Spinal cord (tissue), 10 donors: ENCODE results near the gene TBCE. TPM values are rescaled to one million over a fixed set of nuclear protein-coding genes. Genes with fewer than 3 reads are reported as not detected.
A peak's percentile ranks its signal among the peaks of the same experiment; 100 is the strongest.

Experiments used
- DNase-seq, 6 donors: peaks; one replicate each; pipeline versions ENCODE4 v3.0.0 to v3.0.0-alpha.2; 2013 to 2015; ENCODE audit warnings: low spot score in 6 of 6, low read depth in 4 of 6
- H3K27ac ChIP-seq: one replicate; pipeline ENCODE4 v1.5.1; 2013; ENCODE audit warnings: low read depth, low read length, control low read depth
- H3K27me3 ChIP-seq: one replicate; pipeline ENCODE4 v1.6.1; 2013; ENCODE audit warnings: low read length; ENCODE audit not compliant: control insufficient read depth, insufficient read depth
- H3K36me3 ChIP-seq: one replicate; pipeline ENCODE4 v1.6.1; 2013; ENCODE audit warnings: low read length; ENCODE audit not compliant: control insufficient read depth, insufficient read depth
- H3K4me1 ChIP-seq: one replicate; pipeline ENCODE4 v1.6.1; 2013; ENCODE audit warnings: low read length; ENCODE audit not compliant: control insufficient read depth, insufficient read depth
- H3K4me3 ChIP-seq: one replicate; pipeline ENCODE4 v1.5.1; 2013; ENCODE audit warnings: low read depth, low read length, control low read depth
- H3K9me3 ChIP-seq: one replicate; pipeline ENCODE4 v1.6.1; 2013; ENCODE audit warnings: low read length; ENCODE audit not compliant: control insufficient read depth, insufficient read depth
- WGBS: methylation state at CpG from one replicate; pipeline ENCODE4 v1.1.5; 2013; ENCODE audit warnings: missing lambda C conversion rate; ENCODE audit not compliant: insufficient coverage; 5-methylcytosine and 5-hydroxymethylcytosine counted together
- polyA plus RNA-seq, 2 donors: library from polyadenylated mRNA; unstranded; fragments of 120-200 nt; gene quantifications; one replicate each; pipeline ENCODE4 v1.2.1, GENCODE V29; 2013; ENCODE audit not compliant: insufficient read length in 2 of 2
- total RNA-seq, 2 donors: library from RNA; depleted of rRNA in 1 of 2; stranded (reverse); fragments of 120-200 nt in 1 of 2; fragments of >200 nt in 1 of 2; gene quantifications; one replicate each; pipeline versions ENCODE4 v1.2.3 to v1.2.4, GENCODE V29; 2013 to 2014
- donor health status: healthy.

Gene TBCE
- total and polyA plus RNA-seq, 4 donors, result 29.6 to 51.5 (median 41.5) TPM

DNA sequence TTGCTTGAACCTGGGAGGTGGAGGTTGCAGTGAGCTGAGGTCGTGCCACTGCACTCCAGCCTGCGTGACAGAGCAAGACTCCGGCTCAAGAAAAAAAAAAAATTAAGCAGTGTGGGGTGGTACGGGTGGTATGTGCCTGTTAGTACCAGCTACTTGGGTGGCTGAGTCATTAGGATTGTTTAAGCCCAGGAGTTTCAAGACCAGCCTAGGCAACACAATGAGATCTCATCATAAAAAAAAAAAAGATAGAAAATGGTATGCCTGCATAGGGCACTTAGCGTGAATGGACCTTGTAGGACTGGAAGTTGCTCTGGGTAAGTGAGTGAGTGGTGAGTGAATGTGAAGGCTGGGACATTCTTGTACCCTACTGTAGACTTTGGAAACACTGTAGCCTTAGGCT lies 37.0 kb downstream of the TBCE start:
- no peak overlapping the region for H3K27ac ChIP-seq
- no peaks in the 10 kb centered on the region for H3K9me3 ChIP-seq
- DNase-seq, result no peak
- WGBS, result 90% methylated on average over 2 of the region's 5 CpGs
- H3K36me3 ChIP-seq, result peaks cover 5% of the 10 kb centered on the region
- H3K27me3 ChIP-seq, result no peaks in the 10 kb centered on the region
- no peaks in the 10 kb centered on the region for H3K4me1 ChIP-seq
- no peak overlapping the region for H3K4me3 ChIP-seq

DNA sequence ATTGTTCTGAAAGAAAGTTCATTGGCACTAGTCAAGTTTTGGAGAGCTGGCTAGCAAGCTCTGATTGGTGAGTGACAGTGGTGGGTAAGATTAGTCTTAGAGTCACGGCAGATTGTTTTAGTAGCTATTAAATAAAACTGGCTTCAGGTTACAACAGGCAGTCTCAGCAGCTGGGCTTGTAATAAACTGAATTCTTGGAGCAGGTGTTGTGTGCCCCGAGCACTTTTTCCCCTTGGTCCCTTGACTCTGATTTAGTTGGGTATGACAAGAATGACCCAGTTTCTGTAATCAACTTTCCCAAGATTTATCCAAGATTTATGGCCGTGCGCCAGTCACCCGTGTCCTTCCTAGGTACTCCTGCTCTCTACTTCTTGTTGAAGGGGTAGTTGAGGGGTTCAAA lies 40.2 kb downstream of the TBCE start:
- H3K4me3 ChIP-seq, result no peak overlapping the region
- no peaks in the 10 kb centered on the region for H3K9me3 ChIP-seq
- 65% methylated on average over 2 of the region's 5 CpGs for WGBS
- no peak overlapping the region for H3K27ac ChIP-seq
- peaks cover 3% of the 10 kb centered on the region for H3K36me3 ChIP-seq
- no peaks in the 10 kb centered on the region for H3K4me1 ChIP-seq
- DNase-seq, result no peak
- H3K27me3 ChIP-seq, result no peaks in the 10 kb centered on the region

DNA sequence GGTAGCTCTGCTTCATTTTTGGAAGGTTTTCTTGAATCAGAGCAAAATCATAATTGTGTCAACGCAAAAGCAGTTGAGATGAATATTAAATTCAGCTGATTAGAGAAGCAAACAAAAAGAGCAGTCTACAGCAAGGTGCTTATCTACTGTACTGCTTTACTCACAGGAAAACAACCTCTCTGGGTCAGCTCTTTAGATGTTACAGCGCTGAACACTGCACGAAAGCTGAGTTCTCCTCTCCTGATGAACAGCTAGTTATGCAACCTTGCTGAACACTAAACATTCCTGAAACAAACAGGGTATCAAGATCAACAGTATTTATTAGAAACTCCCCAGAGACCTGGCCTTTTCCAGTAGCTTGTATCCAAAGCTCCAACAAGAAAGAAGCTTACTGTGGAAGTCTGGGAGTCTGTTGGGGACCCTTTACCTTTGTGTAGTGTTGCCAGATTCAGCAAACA lies 41.3 kb downstream of the TBCE start:
- no peak for DNase-seq
- Histone ChIP-seq H3K4me1 (no peaks in the 10 kb centered on the region), H3K4me3 (no peak overlapping the region), H3K9me3 (no peaks in the 10 kb centered on the region), H3K27ac (no peak overlapping the region), H3K36me3 (no peaks in the 10 kb centered on the region), H3K27me3 (no peaks in the 10 kb centered on the region)
- WGBS, result 53% methylated on average over 3 of the region's 3 CpGs

DNA sequence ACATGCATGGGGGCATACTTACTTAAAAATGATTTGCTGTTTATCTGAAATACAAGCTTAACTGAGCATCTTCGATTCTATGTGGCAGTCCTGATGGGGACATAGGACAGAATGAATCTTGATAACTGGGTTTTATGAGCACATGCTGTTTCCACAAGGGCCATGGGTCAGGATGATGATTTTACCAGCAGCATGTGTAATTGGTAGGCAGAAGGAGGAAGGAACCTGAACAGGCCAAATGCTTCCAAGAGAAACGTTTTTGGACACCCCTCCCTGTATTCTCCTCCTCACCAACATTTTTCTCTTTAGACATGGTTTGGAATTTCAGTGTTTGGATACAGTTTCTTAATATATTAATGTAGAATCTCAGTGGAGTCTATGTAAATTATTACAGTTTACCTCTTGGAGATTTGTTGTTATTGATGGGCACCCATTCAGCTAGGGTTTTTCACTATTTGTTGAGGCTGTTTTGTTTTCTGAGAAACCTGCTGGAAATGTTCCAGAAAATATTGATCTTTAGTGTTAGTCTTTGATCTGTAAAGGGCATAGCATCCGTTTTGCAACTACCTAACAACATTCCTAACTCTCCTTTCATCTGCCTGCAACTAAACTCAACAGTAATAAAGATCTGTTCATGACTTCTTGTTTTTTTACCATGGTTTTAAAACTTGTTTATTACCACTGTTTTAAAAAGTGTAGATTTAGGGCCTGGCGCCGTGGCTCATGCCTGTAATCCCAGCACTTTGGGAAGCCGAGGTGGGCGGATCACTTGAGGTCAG lies 42.0 kb downstream of the TBCE start:
- Histone ChIP-seq H3K9me3 (no peaks in the 10 kb centered on the region), H3K4me3 (no peak overlapping the region), H3K27me3 (no peaks in the 10 kb centered on the region), H3K36me3 (no peaks in the 10 kb centered on the region), H3K4me1 (no peaks in the 10 kb centered on the region), H3K27ac (no peak overlapping the region)
- no peak for DNase-seq
- 67% methylated on average over 1 of the region's 7 CpGs for WGBS

DNA sequence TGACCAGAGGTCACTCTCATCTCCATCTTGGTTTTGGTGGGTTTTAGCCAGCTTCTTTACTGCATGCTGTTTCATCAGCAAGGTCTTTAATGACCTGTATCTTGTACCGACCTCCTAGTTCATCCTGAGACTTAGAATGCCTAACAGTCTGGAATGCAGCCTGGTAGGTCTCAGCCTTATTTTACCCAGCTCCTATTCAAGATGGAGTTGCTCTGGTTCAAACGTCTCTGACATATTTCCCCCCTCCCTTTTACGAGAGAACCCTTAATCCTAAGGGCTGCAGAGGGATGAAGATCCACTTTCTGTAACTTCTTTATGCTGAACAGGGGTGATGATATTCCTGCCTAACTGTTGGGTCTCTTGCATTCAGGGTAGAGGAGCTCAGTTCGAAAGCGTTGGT lies 43.2 kb downstream of the TBCE start:
- Histone ChIP-seq H3K27me3 (no peaks in the 10 kb centered on the region), H3K27ac (no peak overlapping the region), H3K4me3 (no peak overlapping the region)

DNA sequence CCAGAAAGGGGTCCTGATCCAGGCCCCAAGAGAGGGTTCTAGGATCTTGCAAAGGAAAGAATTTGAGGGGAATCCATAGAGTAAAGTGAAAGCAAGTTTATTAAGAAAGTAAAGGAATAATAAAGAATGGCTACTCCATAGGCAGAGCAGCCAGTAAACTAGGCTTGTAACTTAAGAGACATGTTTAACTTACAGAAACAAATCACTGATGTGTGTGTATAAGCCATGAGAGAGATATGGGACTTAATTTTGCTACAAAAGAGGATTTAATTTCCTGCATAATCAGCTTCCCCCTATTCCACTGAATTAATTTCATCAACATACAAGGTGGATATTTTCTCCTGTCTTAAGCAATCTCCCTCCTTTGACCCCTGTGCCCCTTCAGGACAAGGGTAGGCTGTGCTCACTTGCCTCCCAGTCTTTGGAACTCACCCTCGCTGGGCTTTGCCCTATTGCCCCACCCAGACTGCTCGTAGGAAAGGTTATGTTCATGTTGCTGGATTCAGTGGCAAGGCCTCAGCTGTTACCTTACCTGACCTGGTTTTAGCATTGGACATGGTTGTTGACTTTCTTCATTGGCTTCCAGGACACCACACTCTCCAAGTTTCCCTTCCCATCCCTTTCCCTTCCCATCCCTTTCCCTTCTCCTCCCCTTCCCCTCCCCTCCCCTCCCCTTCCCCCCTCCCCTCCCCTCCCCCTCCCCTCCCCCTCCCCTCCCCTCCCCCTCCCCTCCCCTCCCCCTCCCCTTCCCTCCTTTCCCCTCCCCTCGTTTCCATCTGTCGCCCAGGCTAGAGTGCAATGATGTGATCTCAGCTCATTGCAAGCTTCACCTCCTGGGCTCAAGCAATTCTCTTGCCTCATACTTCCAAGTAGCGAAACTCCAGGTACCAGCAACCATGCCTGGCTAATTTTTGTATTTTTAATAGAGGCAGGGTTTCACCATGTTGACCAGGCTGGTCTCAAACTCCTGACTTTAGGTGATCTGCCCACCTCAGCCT lies 44.6 kb downstream of the TBCE start:
- no peaks in the 10 kb centered on the region for H3K27me3 ChIP-seq
- H3K4me3 ChIP-seq, result no peak overlapping the region
- no peak for DNase-seq
- H3K9me3 ChIP-seq, result no peaks in the 10 kb centered on the region
- H3K36me3 ChIP-seq, result no peaks in the 10 kb centered on the region
- no CpG with 5 or more reads among the region's 5 CpGs for WGBS
- no peak overlapping the region for H3K27ac ChIP-seq
- H3K4me1 ChIP-seq, result peaks cover 2% of the 10 kb centered on the region

More for the DNA sequence above, 43.2 kb downstream of the TBCE start:
- Histone ChIP-seq H3K36me3 (no peaks in the 10 kb centered on the region), H3K4me1 (no peaks in the 10 kb centered on the region), H3K9me3 (no peaks in the 10 kb centered on the region)
- DNase-seq, result no peak
- WGBS, result 80% methylated on average over 1 of the region's 5 CpGs

DNA sequence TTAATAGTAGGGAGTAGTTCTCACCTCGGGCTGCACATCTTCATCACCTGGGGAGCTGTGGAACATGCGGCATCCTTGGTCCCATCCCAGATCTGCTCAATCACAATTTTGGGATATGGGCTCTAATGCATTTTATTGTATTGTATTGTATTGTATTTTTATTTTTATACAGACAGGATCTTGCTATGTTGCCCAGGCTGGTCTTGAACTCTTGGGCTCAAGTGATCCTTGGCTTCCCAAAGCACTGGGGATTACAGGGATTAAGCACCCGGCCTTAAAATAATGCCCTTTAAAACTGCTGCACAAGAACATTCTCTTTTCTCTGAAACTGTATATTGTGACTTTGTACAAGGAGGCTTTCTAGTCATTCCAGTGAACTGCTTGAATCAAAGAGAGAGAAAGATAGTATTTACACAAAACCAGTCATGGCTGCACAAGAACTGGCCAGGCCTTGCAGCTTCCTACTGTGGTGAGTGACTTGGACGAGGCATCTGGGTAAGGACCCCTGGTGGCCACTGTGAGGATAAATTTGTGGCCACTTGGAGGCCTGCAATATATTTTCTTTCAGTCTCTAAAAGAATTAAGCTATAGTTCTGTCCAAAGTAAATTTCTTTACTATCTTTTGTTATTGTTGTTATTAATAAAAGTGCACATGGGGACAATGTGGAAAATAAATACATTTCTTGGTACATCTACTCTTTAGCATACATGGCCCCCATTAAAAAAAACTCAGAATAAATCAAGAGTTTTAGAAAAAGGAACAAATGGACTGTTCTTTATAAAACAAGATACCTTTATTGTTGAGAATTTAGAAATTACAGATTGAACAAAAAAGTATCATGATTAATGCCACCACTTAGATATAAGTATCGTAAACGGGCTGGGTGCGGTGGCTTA lies 48.0 kb downstream of the TBCE start:
- peak in 4 of 6 donors; percentile 5 to 73 (median 56) for DNase-seq
- Histone ChIP-seq H3K36me3 (no peaks in the 10 kb centered on the region), H3K4me3 (no peak overlapping the region), H3K27me3 (no peaks in the 10 kb centered on the region), H3K4me1 (peaks cover 2% of the 10 kb centered on the region), H3K9me3 (no peaks in the 10 kb centered on the region), H3K27ac (no peak overlapping the region)
- WGBS, result no CpG with 5 or more reads among the region's 7 CpGs

DNA sequence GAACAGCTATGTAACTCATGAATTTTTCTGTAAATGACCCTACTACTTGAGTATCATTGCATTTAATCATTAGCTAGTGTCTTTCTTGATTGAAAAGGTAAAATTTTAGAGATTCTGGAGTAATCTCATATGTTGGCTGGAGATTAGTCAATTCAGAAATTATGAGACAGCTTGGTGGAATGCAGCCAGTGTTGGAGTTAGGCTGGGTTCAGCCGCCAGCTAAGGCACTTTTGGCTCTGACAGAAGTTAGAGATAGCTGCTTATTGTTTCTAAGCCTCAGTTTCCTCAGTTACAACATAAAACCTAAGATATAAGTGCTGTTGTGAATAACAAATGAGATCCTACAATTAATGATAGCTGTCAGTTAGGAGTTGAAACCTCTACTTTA lies 49.4 kb downstream of the TBCE start:
- Histone ChIP-seq H3K27ac (no peak overlapping the region), H3K4me3 (no peak overlapping the region), H3K27me3 (no peaks in the 10 kb centered on the region), H3K4me1 (peaks cover 2% of the 10 kb centered on the region), H3K36me3 (no peaks in the 10 kb centered on the region), H3K9me3 (no peaks in the 10 kb centered on the region)
- WGBS, result no CpG with 5 or more reads among the region's 1 CpG
- peak in 2 of 6 donors; percentile 7 to 53 for DNase-seq

DNA sequence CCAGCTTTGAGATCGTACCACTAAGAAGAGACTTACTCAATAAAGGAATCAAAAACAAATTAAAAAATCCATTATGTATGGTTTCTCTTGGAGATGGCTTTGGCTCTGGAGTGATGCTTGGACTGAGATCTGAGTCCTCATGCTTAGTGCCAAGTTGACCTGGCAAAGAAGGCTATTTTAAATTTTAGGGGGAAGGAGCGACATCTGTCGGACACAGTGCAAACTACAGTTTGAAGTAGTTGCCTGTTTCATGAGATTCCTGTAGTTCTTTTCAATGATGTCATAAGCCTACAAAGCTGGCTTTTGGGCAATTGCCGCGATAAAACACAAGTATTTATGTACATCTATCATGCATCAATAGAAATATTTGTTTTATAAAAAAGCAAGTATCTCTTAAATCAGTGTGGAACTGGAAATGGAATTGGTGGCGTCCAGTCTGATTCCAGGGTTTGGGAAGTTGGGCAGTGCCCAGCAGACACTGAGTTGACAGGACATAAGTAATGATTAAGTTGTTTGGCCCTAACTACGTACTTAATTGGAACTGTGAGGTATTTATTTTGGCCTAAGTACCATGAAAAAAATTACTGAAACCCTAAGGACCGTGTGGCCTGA lies 50.0 kb downstream of the TBCE start:
- Histone ChIP-seq H3K4me3 (no peak overlapping the region), H3K36me3 (no peaks in the 10 kb centered on the region), H3K4me1 (peaks cover 2% of the 10 kb centered on the region), H3K9me3 (no peaks in the 10 kb centered on the region), H3K27ac (no peak overlapping the region), H3K27me3 (no peaks in the 10 kb centered on the region)
- DNase-seq, result peak; percentile 49 to 90 (median 65)
- 0% methylated on average over 2 of the region's 8 CpGs for WGBS
